GM18511 (cell line): ENCODE measurements around the gene UBAC2.
"Not testable (repeated sequence)": the region's sequence is repeated elsewhere in the genome, so short reads cannot be mapped to it uniquely, and the experiment has no call there.

Experiments
- ATAC-seq: cut with Tn5 transposase; IDR thresholded peaks from one replicate; pipeline ENCODE4 v1.9.1; 2021; ENCODE audit warnings: mild to moderate bottlenecking, moderate library complexity; ENCODE audit not compliant: unreplicated experiment

UBAC2 gene

DNA sequence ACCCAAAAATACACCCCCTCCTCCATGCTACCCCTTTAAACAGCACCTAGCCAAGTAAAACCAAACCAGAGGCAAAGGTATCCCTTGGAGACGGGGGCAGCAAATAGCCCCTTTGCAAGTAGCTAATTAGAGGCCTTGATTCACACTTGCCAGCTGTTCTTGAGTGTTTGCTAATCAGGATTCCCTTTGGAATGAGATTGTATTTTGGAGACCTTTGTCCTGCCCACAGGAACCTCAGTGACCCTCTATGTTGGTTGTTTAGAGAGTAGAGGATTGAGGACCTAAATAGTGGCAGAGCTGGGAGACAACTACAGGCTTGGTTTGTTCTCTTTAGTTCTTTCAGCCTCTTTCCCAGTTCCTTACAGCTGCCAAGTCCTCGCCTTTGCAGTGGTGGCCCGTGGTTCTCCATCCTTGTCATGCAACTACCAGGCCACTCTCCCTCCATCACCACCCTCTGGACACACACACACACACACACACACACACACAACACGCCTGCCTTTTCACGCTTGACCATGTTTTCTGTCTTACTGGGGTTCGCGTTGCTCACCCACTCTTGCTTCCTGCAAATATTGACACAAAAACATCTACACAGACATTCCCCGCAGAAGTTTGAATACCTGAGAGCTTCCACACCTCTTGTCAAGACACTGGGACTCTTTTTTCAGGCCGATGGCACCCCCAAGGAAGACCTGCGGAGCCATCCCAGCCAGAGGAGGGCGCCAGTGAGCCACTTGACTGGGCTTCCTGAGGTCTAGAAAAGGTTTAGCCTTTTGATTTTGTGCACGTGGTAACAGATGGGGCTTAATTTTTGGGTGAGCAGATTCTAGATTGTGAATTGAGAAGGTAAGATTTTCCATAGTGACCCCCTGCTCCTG is 186.5 kb downstream of the UBAC2 start:
- peak; percentile 73 for ATAC-seq

- no peak for ATAC-seq
These were observed 187.8 kb downstream of the UBAC2 start for GRCh38 chr13:99388334-99388923.

GRCh38 chr13:99389094-99389493 is 188.4 kb downstream of the UBAC2 start:
- ATAC-seq: not testable (repeated sequence)

DNA sequence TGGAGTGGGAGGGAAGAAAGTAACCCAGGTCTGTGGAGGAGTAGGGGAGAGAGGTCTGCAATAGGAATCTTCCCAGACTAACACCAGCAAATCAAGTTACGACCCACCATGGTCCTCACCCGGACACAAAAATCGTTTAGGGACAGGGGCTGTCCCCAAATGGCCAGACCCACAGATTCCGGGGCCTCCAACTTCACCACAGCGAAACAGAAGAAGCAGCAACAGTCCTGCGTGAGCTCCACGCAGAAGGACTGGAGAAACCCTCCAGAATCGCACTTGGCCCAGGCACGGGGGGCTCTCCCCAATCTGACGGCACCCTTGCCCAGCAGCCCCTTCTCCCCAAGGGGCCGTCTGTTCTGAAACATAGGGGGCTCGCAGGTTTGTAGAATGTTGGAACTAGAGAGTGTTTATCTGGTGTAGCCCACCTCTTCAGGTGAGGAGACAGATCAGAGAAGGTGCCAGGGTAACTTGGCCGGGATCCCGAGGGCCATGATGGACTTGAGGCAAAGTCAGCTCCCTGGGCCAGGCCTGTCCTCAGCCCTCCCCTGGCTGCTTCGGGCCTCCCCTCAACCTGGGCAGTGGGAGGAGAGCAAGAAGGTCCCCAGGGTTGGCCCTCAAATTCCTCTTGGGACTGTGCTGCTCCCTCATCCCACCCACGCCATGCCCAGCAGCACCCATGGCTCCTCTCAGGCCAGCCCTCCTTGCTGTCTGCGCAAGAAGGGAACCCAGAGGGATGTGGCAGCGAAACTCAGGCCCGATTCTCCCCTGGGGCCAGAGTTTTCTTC is 189.1 kb downstream of the UBAC2 start:
- ATAC-seq: no peak

DNA sequence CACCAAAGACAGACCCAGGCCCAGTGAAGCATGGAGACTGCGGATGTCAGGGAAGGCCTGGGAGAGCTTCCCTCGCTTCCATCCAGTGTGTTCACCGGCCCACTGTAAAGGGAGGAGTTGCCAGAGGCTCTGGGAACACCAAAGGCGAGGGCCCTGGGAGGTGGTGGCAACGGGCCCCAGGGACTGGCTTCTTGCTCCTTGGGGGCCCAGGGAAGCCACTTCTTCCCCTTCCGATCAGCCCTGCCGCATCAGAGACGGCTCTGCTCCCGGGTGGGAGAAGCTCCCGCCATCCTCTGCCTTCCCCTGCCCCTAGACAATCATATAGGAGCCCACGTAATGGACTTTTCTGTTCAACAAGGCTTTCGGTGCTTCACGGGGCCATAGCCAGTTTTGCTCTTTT is 189.9 kb downstream of the UBAC2 start:
- ATAC-seq: no peak

DNA sequence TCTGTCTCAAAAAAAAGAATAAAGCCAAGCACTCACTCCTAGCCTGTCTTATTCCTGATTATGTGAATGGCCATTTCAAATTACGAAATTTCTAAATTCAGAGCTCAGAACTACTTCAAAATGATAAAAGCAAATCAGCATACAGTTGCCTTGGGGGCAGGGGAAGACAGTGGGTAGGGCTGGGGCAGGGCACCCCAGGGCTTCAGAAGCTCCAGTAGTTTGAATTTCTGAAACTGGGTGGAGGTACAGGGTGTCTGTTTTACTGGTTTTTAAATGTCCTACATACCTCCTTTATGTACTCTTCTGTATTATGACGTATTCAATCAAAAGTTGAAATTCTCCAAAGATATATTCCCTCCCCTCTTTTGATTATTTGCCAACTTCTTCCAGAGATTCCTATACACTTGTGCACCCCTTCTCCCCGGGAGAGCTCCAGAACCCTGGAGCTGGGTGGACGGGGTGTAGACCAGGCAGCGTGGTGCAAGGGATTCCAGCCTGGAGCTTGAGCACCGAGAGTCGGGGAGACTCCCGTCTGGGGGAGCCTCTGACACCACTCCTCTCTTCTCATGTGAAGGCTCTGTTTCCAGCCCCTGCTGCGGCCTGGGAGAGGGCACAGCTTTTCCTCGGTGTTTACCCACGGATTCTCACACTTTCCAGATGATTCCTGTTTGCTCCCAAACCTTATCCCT is 191.3 kb downstream of the UBAC2 start:
- ATAC-seq: no peak

DNA sequence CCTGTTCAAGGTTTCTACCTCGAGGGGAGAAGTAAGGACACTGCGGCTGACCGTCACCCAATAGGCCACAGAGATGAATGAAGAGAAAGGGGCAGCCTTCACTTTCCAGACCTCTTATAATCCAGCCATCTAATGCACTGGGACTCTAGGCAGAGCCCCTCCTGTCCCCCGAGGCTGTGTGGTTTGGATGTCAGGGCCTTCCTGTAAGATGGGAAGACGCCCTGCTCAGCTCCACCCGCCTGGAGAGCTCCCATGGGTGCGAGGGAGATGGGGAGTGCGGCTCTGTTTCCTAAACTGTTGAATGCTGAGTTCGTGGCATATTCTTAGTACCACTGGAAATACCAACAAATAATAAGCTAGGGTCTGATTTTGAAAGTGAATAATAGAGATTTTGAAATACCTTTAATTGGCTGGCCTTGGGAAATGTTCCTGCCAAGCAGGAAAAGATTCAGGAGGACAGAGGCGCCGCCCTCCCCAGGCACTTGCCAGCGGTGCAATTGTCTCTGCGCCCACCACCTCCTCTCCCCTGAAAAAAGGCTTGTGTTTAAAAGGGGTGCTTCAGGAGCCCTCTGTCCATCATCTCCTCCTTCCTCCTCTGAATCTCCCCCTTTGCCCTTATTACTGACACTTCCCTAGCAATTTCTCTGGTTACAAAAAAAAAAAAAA is 191.9 kb downstream of the UBAC2 start:
- ATAC-seq: no peak

- not testable (repeated sequence) for ATAC-seq
These were observed 192.7 kb downstream of the UBAC2 start for GRCh38 chr13:99393391-99393790.

DNA sequence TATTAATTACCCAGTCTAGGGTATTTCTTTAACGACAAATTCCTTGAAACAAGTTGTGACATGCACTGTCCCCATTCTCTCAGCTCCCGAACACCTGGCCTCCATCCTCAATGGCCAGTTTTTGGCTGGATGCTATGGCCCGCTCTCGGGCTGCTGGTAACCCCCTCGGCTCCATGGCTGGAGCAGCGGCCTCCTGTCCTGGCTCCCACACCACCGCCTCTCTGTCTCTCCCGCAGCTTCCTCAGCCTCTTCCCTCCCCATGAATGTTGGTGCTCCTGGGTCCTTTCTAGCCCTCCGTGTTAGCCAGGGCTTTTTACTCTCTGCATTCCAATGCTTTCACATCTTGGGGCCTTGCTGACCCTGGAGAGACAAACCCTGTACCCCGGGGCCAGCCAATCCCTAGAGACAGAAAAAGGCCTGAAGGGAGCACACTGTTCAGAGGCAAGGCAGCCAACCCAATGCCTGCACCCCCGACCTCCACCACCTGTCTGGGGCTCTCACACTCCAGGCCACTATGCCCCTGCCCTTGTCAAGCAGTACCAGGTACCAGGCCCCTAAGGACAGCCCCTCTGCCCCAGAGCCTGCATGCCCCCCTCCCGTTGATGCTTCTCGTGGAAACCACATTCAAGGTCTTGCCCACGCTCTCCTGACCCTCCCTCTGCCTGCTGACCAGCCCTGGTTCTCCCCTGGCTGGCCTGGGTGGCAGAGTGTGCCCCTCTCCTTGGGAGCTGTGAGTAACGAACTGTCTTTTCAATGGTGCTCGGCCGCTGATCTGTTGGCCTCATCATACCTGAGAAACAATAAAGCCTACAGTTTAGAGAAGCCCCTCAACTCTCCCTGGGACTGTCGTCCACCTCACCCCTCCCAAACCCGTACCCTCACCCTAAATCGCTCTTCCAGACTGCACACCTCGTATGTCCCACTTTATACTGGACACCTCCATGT is 193.4 kb downstream of the UBAC2 start:
- no peak for ATAC-seq

GRCh38 chr13:99395436-99395835 is 194.8 kb downstream of the UBAC2 start:
- no peak for ATAC-seq

- ATAC-seq: no peak
These were observed 195.8 kb downstream of the UBAC2 start for GRCh38 chr13:99396446-99396845.

DNA sequence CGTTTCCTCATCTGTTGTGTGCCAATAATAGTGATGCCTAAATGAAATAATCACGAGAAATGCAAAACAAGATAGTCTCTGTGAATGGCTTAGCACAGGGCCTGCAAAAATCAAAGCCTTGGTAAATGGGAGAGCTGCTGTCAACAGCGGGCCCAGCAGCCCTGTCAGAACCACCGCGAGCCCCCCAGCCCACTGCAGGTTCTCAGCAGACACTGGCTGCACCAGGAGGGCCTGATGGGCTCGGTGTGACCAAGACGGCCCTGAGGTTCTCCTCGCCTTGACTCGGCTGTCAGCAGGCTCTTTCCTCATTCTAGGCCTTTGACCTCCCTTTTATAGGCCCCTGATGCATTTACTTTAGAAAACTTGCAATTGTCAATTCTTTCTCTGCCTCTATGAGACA is 197.4 kb downstream of the UBAC2 start:
- no peak for ATAC-seq

GRCh38 chr13:99398916-99399622 is 198.4 kb downstream of the UBAC2 start:
- no peak for ATAC-seq

DNA sequence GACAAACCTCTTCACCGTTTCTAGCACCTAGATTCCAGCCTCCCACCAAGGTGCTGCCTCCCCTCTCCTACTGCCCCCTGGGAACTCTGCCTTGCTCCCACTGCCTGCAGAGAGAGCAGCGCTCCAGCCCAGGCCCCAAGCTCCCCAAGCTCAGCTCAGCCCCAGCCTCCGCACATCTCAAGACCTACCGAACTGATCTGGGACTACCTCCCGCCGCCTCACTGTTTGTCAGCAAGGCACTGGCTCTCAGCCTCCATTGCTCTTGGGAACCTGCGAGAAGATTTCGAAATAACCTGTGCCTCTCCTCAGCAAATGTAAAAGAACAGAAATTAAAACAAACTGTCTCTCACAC is 198.9 kb downstream of the UBAC2 start:
- ATAC-seq: no peak

DNA sequence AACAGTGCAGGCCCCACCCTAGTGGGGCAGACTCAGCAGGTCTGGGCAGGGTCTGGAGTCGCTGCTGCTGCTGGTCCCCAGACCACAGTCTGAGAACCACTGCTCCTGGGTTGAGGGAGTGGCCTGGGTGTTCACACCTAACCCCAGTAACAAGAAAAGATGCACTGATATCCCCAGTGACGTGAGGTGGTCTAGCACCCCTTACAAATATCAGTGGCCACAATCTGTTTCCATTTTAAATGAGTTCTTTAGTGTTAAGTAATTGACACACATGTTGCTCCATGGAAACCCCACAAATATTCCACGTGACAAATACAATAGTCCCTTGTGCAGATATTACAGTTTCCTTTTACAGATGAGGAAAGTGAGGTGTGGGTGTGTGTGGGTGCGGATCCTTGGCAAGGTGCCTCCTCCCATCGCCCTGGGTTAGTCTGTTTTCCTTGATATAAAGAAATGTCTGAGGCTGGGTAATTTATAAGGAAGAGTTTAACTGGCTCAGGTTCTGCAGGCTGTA is 202.9 kb downstream of the UBAC2 start:
- no peak for ATAC-seq

DNA sequence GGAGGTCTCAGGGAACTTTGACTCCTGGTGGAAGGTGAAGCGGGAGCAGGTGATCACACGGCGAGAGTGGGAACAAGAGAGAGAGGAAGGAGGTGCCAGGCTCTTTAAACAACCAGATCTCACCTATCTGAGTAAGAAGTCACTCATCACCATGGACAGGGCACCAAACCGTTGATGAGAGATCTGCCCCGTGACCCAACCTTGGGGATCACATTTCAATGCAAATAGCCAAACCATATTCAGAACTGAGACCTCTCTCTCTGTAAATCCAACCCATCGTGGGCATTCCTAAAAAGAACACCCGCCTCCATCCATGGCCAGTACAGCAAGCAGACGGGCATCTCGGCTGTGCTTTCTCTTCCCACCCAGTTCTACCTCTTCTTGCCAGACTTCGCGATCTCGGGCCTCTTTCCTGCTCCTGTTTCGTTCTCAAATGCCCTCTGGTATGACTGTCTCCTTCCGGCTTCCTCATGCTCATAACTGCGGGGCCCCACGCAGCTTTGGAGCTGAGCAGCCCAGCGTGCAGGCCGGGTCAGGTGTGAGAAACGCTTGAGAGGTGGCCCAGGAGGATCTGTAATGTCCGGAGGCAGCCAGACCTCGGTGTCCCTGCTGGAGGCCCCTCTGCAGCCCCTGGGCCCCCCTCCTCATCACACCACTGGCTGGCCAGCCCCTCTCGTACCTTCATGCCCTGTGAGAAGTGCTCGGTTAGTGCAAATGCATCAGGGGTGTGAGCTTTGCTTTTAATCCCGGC is 203.5 kb downstream of the UBAC2 start:
- no peak for ATAC-seq

GRCh38 chr13:99405966-99406365 is 205.3 kb downstream of the UBAC2 start:
- ATAC-seq: no peak

DNA sequence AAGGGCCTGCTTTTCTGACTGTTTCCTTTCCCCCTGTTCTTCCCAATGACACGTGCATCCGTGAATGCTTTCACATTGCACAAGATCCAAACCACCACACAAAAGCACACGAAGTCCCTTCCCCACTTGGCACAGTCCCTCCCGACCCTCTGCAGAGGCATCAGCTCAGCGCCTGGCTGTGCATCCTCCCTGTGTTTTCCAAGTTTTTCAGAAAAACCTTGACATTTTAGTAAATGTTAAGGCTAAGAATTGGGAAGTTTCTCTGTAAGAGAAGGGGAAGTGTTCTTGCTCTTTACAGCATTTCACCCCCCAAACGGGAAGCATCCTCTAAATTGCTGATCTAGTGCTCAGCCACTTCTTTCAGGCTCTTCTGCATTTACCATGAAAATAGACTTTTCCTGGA is 206.1 kb downstream of the UBAC2 start:
- ATAC-seq: no peak
